GM12865 (cell line): ENCODE measurements around the gene FAM117B.

ENCODE experiments used
- DNase-seq: peaks from one replicate; pipeline ENCODE4 v3.0.0; 2010; ENCODE audit warnings: low read depth
- H3K4me3 ChIP-seq: 2 replicates; pipeline ENCODE4 v1.5.1; 2011; ENCODE audit warnings: mild to moderate bottlenecking, low read depth, low read length, control low read depth
- TF ChIP-seq, protein P1 (sequence below): IDR thresholded peaks from 2 replicates; pipeline ENCODE4 v1.5.1; 2011; ENCODE audit warnings: low read length, control low read depth, low read depth, inconsistent platforms; ENCODE audit not compliant: insufficient read depth; ENCODE audit errors: missing control alignments

Gene FAM117B

DNA sequence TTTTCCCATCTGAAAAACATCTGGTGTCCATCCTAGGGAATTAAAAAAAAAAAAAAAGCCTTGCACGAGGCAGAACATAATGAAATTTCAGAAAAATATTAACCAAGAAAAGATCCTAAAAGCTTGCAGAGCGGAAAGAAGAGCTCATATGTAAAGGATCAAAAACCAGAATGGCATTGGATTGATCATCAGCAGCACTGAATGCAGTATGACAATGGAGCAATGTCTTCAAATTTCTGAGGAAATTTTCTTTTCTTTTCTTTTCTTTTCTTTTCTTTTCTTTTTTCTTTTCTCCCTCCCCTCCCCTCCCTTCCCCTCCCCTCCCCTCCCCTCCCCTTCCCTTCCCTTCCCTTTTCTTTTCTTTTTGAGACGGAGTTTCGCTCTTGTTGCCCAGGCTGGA is 21.3 kb upstream of the FAM117B start:
- no peak overlapping the region for H3K4me3 ChIP-seq
- TF ChIP-seq, protein P1, sequence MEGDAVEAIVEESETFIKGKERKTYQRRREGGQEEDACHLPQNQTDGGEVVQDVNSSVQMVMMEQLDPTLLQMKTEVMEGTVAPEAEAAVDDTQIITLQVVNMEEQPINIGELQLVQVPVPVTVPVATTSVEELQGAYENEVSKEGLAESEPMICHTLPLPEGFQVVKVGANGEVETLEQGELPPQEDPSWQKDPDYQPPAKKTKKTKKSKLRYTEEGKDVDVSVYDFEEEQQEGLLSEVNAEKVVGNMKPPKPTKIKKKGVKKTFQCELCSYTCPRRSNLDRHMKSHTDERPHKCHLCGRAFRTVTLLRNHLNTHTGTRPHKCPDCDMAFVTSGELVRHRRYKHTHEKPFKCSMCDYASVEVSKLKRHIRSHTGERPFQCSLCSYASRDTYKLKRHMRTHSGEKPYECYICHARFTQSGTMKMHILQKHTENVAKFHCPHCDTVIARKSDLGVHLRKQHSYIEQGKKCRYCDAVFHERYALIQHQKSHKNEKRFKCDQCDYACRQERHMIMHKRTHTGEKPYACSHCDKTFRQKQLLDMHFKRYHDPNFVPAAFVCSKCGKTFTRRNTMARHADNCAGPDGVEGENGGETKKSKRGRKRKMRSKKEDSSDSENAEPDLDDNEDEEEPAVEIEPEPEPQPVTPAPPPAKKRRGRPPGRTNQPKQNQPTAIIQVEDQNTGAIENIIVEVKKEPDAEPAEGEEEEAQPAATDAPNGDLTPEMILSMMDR, result no peak
- no peak for DNase-seq

DNA sequence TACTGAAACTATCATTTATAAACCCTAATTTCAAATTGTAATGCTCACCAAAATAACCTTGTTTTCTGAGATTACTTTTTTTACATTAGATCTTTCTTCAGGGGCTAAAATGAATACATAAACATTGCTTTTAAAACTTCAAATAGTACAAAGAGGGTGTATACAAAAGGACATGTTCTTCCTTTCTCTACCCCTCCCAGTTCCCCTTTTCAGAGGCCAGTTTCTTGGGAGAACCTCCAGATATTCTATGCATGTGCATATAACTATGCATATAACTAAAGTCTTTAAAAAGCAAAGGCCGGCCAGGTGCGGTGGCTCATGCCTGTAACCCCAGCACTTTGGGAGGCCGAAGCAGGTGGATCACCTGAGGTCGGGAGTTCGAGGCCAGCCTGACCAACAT is 10.6 kb upstream of the FAM117B start:
- no peak overlapping the region for H3K4me3 ChIP-seq
- DNase-seq, result no peak
- TF ChIP-seq, protein P1, result no peak

DNA sequence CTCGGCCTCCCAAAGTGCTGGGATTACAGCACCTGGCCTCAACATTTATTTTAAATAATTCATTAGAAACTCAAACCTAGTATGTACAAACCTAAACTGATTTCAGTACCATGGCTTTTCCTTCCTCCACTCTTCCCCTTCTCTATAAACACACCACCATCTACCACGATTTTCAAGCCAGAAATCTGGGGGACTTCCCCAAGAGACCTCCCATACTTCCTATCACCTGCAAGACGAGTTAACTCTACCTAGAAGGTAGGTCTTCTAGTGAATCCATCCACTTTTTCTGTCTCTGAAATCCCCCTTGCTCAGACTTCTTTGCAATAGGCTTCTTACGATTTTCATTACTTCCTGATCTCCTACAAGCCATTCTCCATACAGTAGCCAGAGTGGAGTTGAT is 7.7 kb upstream of the FAM117B start:
- H3K4me3 ChIP-seq, result no peak overlapping the region
- TF ChIP-seq, protein P1, result no peak
- DNase-seq, result no peak

DNA sequence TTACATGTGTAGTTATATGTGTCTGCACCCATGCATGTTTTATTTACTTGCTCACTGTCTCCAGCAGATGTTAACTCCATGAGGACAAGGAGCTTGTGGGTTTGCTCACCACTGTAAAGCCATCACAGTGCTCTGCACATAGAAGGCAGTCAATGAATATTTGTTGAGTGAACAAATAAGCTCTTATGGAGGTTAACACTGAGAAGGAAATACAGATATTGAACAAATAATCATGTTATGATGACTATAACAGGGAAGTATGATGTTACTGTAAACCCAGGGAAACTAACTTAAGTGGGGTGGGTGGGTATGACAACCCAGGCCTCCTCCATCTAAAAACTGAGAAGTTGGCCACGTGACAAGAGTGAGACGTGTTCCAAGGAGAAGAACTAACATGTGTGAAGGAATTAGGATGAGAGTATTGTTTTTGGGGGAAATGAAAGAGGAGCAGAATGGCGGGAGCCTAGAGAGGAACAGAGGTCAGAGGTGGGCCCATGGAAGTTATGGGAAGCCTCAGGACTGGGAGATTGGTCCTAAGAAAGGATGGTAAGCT is 6.0 kb upstream of the FAM117B start:
- TF ChIP-seq, protein P1, result no peak
- DNase-seq, result no peak
- H3K4me3 ChIP-seq, result no peak overlapping the region

DNA sequence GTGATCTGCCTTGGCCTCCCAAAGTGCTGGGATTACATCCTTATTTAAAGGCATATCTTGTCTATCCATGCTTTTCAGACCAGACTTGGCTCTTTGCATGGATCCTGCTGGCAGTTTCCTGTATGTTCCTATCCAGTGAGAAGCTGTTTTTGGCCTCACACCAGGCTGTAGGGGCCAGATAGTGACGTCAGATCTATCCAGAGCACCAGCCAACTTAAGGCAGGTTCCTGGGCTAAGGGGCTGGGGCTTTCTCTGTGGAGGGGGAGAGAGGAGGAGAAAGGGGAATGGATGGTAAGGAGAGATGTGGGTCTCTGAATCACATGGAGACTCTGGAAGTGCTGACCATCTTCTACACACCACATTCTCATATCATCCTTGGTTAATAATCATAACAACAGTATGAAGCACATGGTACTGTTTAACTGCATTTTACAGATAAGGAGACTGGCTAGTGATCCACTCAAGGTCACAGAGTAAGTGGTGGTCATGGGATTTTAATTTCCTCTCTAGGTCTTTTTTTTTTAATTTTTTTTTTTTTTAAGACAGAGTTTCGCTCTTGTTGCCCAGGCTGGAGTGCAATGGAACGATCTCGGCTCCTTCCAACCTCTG is 2.0 kb upstream of the FAM117B start:
- TF ChIP-seq, protein P1, result no peak
- H3K4me3 ChIP-seq, result no peak overlapping the region
- DNase-seq, result no peak

DNA sequence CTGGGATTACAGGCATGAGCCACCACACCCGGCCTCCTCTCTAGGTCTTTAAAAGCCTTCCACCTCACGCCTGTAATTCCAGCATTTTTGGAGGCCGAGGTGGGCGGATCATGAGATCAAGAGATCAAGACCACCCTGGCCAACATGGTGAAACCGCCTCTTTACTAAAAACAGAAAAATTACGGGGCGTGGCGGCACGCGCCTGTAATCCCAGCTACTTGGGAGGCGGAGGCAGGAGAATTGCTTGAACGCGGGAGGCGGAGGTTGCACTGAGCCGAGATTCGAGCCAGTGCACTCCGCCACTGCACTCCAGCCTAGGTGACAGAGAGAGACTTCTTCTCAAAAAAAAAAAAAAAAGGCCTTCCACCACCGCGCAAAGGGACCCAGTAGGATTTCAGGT is 1.3 kb upstream of the FAM117B start:
- no peak for DNase-seq
- TF ChIP-seq, protein P1, result no peak
- H3K4me3 ChIP-seq, result no peak overlapping the region
